ENCODE data around the gene EVI5. TPM values are rescaled to one million over a fixed set of nuclear protein-coding genes. Genes with fewer than 3 reads are reported as not detected.
"Not testable (repeated sequence)": the region's sequence is repeated elsewhere in the genome, so short reads cannot be mapped to it uniquely, and the experiment has no call there.

Gene EVI5
- total and polyA plus RNA-seq, 12 donors = 4.6 to 46.2 (median 24.6) TPM

- TF ChIP-seq CTCF (IDR thresholded peaks at IDR 0.05) = no peak
- intact Hi-C loops (cut with DNase I) = loop anchor here in 1 of 10 donors (10.0 kb wide), 1 partner anchor 54 kb away; no protein-coding TSS in a partner anchor
- DNase-seq (no peak), ATAC-seq (no peak)
- H3K9me3 ChIP-seq = peaks cover 0 to 9% (median 0%) of the 10 kb centered on the region in 11 donors
- H3K27me3 ChIP-seq = no peaks in the 10 kb centered on the region
- H3K27ac ChIP-seq = no peak overlapping the region
- H3K4me3 ChIP-seq = no peak overlapping the region
- 89 to 90% methylated on average over 4 of the region's 4 CpGs for WGBS, 2 donors
- H3K4me1 ChIP-seq = peaks cover 0 to 10% (median 0%) of the 10 kb centered on the region in 9 donors
- H3K36me3 ChIP-seq = peaks cover 0 to 34% (median 0%) of the 10 kb centered on the region in 9 donors
Measured at GRCh38 chr1:92728697-92729096, 56.2 kb downstream of the EVI5 start.

GRCh38 chr1:92723713-92724112 lies 61.2 kb downstream of the EVI5 start:
- H3K27me3 ChIP-seq, ATAC-seq, H3K4me1 ChIP-seq, DNase-seq, H3K4me3 ChIP-seq, H3K27ac ChIP-seq: not testable (repeated sequence)
- intact Hi-C loops (cut with DNase I) = loop anchor here in 1 of 10 donors (10.0 kb wide), 1 partner anchor 49 kb away; no protein-coding TSS in a partner anchor
- peaks cover 0 to 20% (median 0%) of the 10 kb centered on the region in 11 donors for H3K9me3 ChIP-seq
- WGBS, 2 donors = 89% methylated on average over 9 of the region's 9 CpGs
- H3K36me3 ChIP-seq = peaks cover 0 to 20% (median 0%) of the 10 kb centered on the region in 9 donors

- ATAC-seq = no peak
- intact Hi-C loops (cut with DNase I) = loop anchor here in 1 of 10 donors (10.0 kb wide), 1 partner anchor 47 kb away; no protein-coding TSS in a partner anchor
Measured at GRCh38 chr1:92721886-92722285, 63.0 kb downstream of the EVI5 start.

GRCh38 chr1:92721157-92721556 lies 63.8 kb downstream of the EVI5 start:
- not testable (repeated sequence) for H3K27me3 ChIP-seq, H3K4me3 ChIP-seq, H3K27ac ChIP-seq, ATAC-seq, H3K4me1 ChIP-seq, DNase-seq
- peaks cover 0 to 18% (median 0%) of the 10 kb centered on the region in 9 donors for H3K36me3 ChIP-seq
- intact Hi-C loops (cut with DNase I) = loop anchor here in 1 of 10 donors (10.0 kb wide), 1 partner anchor 46 kb away; no protein-coding TSS in a partner anchor
- WGBS, 2 donors = 100% methylated on average over 1 of the region's 2 CpGs
- H3K9me3 ChIP-seq = peaks cover 0 to 20% (median 0%) of the 10 kb centered on the region in 11 donors

More at GRCh38 chr1:92721886-92722285, 63.0 kb downstream of the EVI5 start:
- Histone ChIP-seq H3K27me3 (no peaks in the 10 kb centered on the region), H3K36me3 (peaks cover 0 to 20% (median 0%) of the 10 kb centered on the region in 9 donors), H3K4me3 (no peak overlapping the region), H3K4me1 (no peaks in the 10 kb centered on the region), H3K27ac (no peak overlapping the region), H3K9me3 (peaks cover 0 to 20% (median 0%) of the 10 kb centered on the region in 11 donors)
- DNase-seq = no peak
- no peak for TF ChIP-seq CTCF (IDR thresholded peaks at IDR 0.05)

GRCh38 chr1:92715476-92715951 lies 69.4 kb downstream of the EVI5 start:
- H3K36me3 ChIP-seq; H3K27ac ChIP-seq; DNase-seq; H3K4me3 ChIP-seq; H3K9me3 ChIP-seq; H3K4me1 ChIP-seq; ATAC-seq; H3K27me3 ChIP-seq; intact Hi-C loops (cut with DNase I): not testable (repeated sequence)
- WGBS, 2 donors = 97% methylated on average over 16 of the region's 16 CpGs

- Histone ChIP-seq H3K27ac (no peak overlapping the region), H3K9me3 (no peaks in the 10 kb centered on the region), H3K27me3 (no peaks in the 10 kb centered on the region), H3K4me1 (peaks cover 0 to 4% (median 0%) of the 10 kb centered on the region in 9 donors), H3K4me3 (no peak overlapping the region), H3K36me3 (no peaks in the 10 kb centered on the region)
- ATAC-seq (no peak), DNase-seq (no peak)
- no peak for TF ChIP-seq CTCF (IDR thresholded peaks at IDR 0.05)
- WGBS, 2 donors = 99% methylated on average over 2 of the region's 2 CpGs
- intact Hi-C loops (cut with DNase I) = no loop called here
Measured at GRCh38 chr1:92713939-92714338, 71.0 kb downstream of the EVI5 start.
